Immature natural killer cell (primary cell): Measurements from ENCODE around the gene CCDC9. TPM values are rescaled to one million over a fixed set of nuclear protein-coding genes. Genes with fewer than 3 reads are reported as not detected.
A peak's percentile ranks its signal among the peaks of the same experiment; 100 is the strongest.
"Not testable (repeated sequence)": the region's sequence is repeated elsewhere in the genome, so short reads cannot be mapped to it uniquely, and the experiment has no call there.

Experiments
- DNase-seq, 3 donors: peaks; one replicate each; pipeline ENCODE4 v3.0.0; 2022; ENCODE audit warnings: mixed read lengths in 1 of 3
- H3K27ac Mint-ChIP-seq, 6 donors: one replicate each; pipeline ENCODE4 v1.8.0; 2020; ENCODE audit warnings: mixed read lengths in 6 of 6, mild to moderate bottlenecking in 5 of 6, inconsistent platforms in 4 of 6, moderate library complexity in 3 of 6
- H3K27me3 Mint-ChIP-seq, 3 donors: one replicate each; pipeline ENCODE4 v1.8.0; 2020 to 2021; ENCODE audit warnings: low read depth in 3 of 3, mild to moderate bottlenecking in 3 of 3, mixed read lengths in 3 of 3, moderate library complexity in 3 of 3, inconsistent platforms in 1 of 3
- H3K36me3 Mint-ChIP-seq, 3 donors: one replicate each; pipeline ENCODE4 v1.8.0; 2020; ENCODE audit warnings: mixed read lengths in 3 of 3, inconsistent platforms in 2 of 3, mild to moderate bottlenecking in 2 of 3
- H3K4me1 Mint-ChIP-seq, 2 donors: one replicate each; pipeline ENCODE4 v1.8.0; 2020; ENCODE audit warnings: inconsistent platforms in 2 of 2, mild to moderate bottlenecking in 2 of 2, mixed read lengths in 2 of 2, moderate library complexity in 1 of 2
- H3K4me3 Mint-ChIP-seq, 5 donors: one replicate each; pipeline ENCODE4 v1.8.0; 2020; ENCODE audit warnings: mild to moderate bottlenecking in 5 of 5, mixed read lengths in 5 of 5, inconsistent platforms in 3 of 5, moderate library complexity in 3 of 5
- H3K9me3 Mint-ChIP-seq, 6 donors: one replicate each; pipeline ENCODE4 v1.8.0; 2020; ENCODE audit warnings: mild to moderate bottlenecking in 6 of 6, mixed read lengths in 6 of 6, inconsistent platforms in 4 of 6, moderate library complexity in 3 of 6
- polyA plus RNA-seq, 3 donors: library from polyadenylated mRNA; unstranded; fragments of 300-500 nt; fragmentation: Illumina TruSeq; gene quantifications; one replicate each; pipeline ENCODE4 v1.2.3, GENCODE V29; 2021

Gene CCDC9
- polyA plus RNA-seq, 3 donors from 2014 or later, result 2.6 to 12.2 (median 5.1) TPM

DNA sequence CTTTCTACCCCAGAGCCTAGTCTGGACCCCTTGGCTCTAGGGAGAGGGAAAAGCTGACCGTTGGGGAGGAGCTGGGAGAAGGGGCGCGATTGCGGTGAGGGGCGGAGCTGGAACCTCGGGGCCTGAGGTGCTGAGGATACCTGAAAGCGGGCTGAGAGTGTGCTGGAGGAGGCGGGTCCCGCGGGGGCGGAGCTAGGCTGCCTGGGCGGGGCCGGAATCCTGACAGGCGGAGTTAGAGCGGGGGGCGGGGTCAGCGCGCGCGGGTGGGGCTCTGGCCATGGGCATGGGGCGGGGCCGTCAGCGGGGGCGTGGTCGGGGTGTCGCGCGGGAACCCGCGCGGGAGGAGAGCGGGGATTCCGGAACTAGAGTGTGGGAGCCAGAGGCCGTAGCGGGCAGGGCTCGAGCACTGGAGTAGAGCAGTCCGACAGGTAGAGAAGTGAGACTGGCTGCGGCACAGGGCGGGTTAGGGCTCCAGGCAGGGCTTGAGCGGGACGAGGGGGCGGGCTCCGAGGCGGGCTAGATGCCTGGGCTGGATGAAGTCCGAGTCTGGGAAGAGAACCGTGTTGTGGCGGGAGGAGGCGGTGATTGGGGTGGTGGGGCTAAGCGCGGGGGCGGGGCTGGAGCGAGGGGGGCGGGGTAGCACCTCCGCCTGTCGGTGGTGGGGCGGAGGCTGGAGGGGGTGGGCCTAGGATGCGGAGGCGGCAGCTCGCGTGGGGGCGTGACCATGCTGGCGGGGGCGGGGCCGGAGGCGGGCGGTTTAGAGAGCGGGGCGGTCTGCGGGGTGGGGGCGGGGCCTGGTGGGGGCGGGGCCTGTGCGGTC lies 18.0 kb downstream of the CCDC9 start, which contains the start of gene INAFM1:
Gene INAFM1 (plus strand): TSS at position 815 of the 820 bp plus-strand sequence. CDS start 35 bp downstream, outside the sequence.
- DNase-seq, result peak; percentile 98 to 99 (median 98)
- Mint-ChIP-seq H3K36me3 (peaks cover 0 to 8% (median 3%) of the 10 kb centered on the region in 3 donors), H3K4me3 (peak within 1 kb of the TSS; percentile 95 to 98 (median 96)), H3K4me1 (peaks cover 20% of the 10 kb centered on the region in 2 donors), H3K27me3 (peaks cover 10 to 29% (median 21%) of the 10 kb centered on the region in 3 donors), H3K9me3 (no peaks in the 10 kb centered on the region), H3K27ac (peak within 1 kb of the TSS; percentile 94 to 99 (median 98))

- no peaks in the 10 kb centered on the region for H3K9me3 Mint-ChIP-seq
- peaks cover 20 to 22% of the 10 kb centered on the region in 2 donors for H3K4me1 Mint-ChIP-seq
- H3K4me3 Mint-ChIP-seq, result peak overlapping the region; percentile 73 to 83 (median 79)
- H3K36me3 Mint-ChIP-seq, result peaks cover 0 to 6% (median 3%) of the 10 kb centered on the region in 3 donors
- peaks cover 10 to 29% (median 21%) of the 10 kb centered on the region in 3 donors for H3K27me3 Mint-ChIP-seq
- H3K27ac Mint-ChIP-seq, result peak overlapping the region; percentile 48 to 73 (median 64)
- no peak for DNase-seq
Measured at GRCh38 chr19:47274891-47275761, 18.8 kb downstream of the CCDC9 start.

DNA sequence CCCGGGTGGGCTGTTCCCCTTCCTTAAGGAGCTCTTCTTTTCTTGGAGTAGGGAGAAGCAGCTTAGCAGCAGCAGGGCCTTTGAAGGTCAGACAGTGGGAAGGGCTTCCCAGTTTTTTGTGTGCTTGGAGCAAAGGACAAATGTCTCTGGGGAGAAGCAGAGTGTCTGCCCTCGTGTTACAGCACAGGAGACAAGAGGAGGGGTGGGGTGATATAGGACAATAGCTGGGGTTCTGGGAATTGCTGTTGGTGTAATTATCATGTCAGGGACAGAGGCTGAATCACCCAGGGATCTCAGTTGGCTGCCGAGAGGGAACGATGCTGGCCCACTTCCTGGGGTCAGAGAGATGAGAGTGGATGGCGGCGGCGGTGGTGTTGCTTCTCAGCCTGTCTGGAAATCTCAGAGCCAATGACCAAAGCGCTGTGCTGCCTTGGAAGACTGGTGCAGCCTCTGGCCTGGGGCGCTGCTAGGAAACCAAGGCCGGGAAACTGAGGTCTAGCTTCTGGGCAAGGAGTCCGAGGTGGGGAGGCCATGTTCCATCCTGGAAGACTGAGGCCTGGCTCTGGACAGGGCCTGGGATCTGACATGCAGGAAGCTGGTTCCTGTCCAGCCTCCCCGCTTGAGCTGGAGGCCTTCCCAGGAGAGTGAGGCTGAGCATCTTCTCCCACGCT lies 19.6 kb downstream of the CCDC9 start:
- peak overlapping the region; percentile 73 to 83 (median 79) for H3K4me3 Mint-ChIP-seq
- H3K9me3 Mint-ChIP-seq, result no peaks in the 10 kb centered on the region
- no peaks in the 10 kb centered on the region for H3K36me3 Mint-ChIP-seq
- DNase-seq, result no peak
- H3K27ac Mint-ChIP-seq, result peak overlapping the region; percentile 48 to 73 (median 64)
- H3K27me3 Mint-ChIP-seq, result peaks cover 10 to 29% (median 21%) of the 10 kb centered on the region in 3 donors
- H3K4me1 Mint-ChIP-seq, result peaks cover 20 to 22% of the 10 kb centered on the region in 2 donors

GRCh38 chr19:47276513-47276912 lies 20.2 kb downstream of the CCDC9 start:
- Mint-ChIP-seq H3K4me3 (peak overlapping the region in 2 of 5 donors; percentile 73 to 79), H3K27me3 (peaks cover 10 to 29% (median 21%) of the 10 kb centered on the region in 3 donors), H3K4me1 (peaks cover 20 to 22% of the 10 kb centered on the region in 2 donors)
- not testable (repeated sequence) for H3K36me3 Mint-ChIP-seq, H3K27ac Mint-ChIP-seq, DNase-seq, H3K9me3 Mint-ChIP-seq

DNA sequence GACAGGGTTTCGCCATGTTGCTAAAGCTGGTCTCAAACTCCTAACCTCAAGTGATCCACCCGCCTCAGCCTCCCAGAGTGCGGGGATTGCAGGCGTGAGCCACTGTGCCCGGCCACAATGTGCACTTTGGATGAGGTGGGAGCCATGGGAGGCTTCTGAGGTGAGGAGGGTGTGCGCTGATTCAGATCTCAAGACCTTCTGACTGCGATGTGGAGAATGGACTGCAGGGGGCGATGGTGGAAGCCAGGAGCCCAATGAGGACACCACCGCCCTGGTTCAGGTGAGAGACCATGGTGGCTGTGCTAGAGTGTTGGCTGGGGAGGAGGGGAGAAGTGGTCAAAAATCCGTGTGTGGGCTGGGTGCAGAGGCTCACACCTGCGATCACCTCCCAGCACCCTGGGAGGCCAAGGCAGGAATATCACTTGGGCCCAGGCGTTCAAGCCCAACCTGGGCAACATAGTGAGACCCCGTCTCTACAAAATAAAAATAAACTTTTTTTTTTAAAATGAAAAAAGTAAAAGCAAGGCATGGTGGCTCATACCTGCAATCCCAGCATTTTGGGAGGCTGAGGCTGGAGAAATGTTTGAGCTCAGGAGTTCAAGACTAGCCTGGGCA lies 24.0 kb downstream of the CCDC9 start:
- peaks cover 7 to 9% (median 8%) of the 10 kb centered on the region in 3 donors for H3K27me3 Mint-ChIP-seq
- H3K4me3 Mint-ChIP-seq, result no peak overlapping the region
- H3K36me3 Mint-ChIP-seq, result no peaks in the 10 kb centered on the region
- peak overlapping the region in 1 of 6 donors; percentile 18 for H3K27ac Mint-ChIP-seq
- DNase-seq, result peak in 1 of 3 donors; percentile 38
- peaks cover 8 to 11% of the 10 kb centered on the region in 2 donors for H3K4me1 Mint-ChIP-seq
- H3K9me3 Mint-ChIP-seq, result no peaks in the 10 kb centered on the region

GRCh38 chr19:47283405-47284059 lies 27.2 kb downstream of the CCDC9 start:
- H3K9me3 Mint-ChIP-seq, result no peaks in the 10 kb centered on the region
- DNase-seq, result no peak
- H3K36me3 Mint-ChIP-seq, result no peaks in the 10 kb centered on the region
- peaks cover 0 to 2% of the 10 kb centered on the region in 2 donors for H3K4me1 Mint-ChIP-seq
- peaks cover 0 to 3% (median 3%) of the 10 kb centered on the region in 3 donors for H3K27me3 Mint-ChIP-seq
- no peak overlapping the region for H3K4me3 Mint-ChIP-seq
- no peak overlapping the region for H3K27ac Mint-ChIP-seq

DNA sequence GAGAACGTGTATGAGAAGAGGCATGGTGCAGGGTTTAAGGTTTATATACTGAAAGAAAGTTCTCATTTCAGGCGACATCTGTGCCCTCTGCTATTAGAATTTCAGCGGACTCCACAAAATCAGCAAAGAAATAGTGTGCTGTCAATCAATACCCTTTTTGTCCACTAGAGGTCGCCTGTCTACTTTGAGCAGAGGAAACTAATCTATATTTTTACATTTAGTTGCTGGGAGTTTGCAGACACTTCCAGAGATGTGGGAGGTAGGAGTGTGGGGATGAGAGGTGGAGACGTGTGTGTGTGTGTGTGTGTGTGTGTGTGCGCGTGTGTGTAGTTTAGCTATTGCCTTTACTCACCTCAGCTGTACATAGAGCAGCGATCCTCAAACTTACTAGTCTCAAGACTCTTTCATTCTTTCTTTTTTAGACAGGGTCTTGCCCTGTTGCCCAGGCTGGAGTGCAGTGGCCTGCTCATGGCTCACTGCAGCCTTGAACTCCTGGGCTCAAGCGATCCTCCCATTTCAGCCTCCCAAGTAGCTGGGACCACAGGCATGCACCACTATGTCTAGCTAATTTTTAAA lies 28.1 kb downstream of the CCDC9 start:
- Mint-ChIP-seq H3K9me3 (no peaks in the 10 kb centered on the region), H3K4me3 (no peak overlapping the region), H3K27ac (no peak overlapping the region), H3K4me1 (peaks cover 0 to 2% of the 10 kb centered on the region in 2 donors), H3K27me3 (peaks cover 0 to 3% (median 2%) of the 10 kb centered on the region in 3 donors), H3K36me3 (no peaks in the 10 kb centered on the region)
- peak; percentile 51 to 62 (median 57) for DNase-seq

DNA sequence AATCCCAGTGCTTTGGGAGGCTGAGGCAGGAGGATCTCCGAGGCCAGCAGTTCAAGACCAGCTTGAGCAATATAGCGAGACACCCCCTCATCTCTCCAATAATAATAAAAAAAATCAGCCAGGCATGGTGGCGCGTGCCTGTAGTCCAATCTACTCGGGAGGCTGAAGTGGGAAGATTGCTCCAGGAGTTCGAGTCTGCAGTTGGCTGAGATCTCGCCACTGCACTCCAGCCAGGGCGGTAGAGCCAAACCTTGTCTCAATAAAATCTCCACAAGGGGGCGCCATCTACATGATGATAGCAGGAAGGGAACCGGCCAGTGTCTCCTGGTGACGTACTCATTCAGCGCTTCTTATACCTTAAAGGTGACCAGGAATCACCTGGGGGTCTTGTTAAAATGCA lies 39.7 kb downstream of the CCDC9 start:
- Mint-ChIP-seq H3K4me3 (no peak overlapping the region), H3K4me1 (peaks cover 12 to 13% of the 10 kb centered on the region in 2 donors), H3K27me3 (peaks cover 2 to 9% (median 8%) of the 10 kb centered on the region in 3 donors), H3K27ac (no peak overlapping the region), H3K9me3 (no peaks in the 10 kb centered on the region), H3K36me3 (peaks cover 4 to 6% (median 4%) of the 10 kb centered on the region in 3 donors)
- DNase-seq, result peak; percentile 77 to 81 (median 77)

- H3K27ac Mint-ChIP-seq, DNase-seq, H3K4me3 Mint-ChIP-seq, H3K36me3 Mint-ChIP-seq, H3K9me3 Mint-ChIP-seq: not testable (repeated sequence)
- Mint-ChIP-seq H3K4me1 (peaks cover 24 to 25% of the 10 kb centered on the region in 2 donors), H3K27me3 (peaks cover 6 to 18% (median 13%) of the 10 kb centered on the region in 3 donors)
Measured at GRCh38 chr19:47300867-47301266, 44.5 kb downstream of the CCDC9 start.

- no peak overlapping the region for H3K4me3 Mint-ChIP-seq
- peaks cover 9 to 18% (median 9%) of the 10 kb centered on the region in 3 donors for H3K27me3 Mint-ChIP-seq
- H3K9me3 Mint-ChIP-seq, result no peaks in the 10 kb centered on the region
- DNase-seq, result no peak
- peaks cover 0 to 4% (median 0%) of the 10 kb centered on the region in 3 donors for H3K36me3 Mint-ChIP-seq
- H3K4me1 Mint-ChIP-seq, result peaks cover 22 to 25% of the 10 kb centered on the region in 2 donors
- no peak overlapping the region for H3K27ac Mint-ChIP-seq
Measured at GRCh38 chr19:47302249-47302648, 45.9 kb downstream of the CCDC9 start.

DNA sequence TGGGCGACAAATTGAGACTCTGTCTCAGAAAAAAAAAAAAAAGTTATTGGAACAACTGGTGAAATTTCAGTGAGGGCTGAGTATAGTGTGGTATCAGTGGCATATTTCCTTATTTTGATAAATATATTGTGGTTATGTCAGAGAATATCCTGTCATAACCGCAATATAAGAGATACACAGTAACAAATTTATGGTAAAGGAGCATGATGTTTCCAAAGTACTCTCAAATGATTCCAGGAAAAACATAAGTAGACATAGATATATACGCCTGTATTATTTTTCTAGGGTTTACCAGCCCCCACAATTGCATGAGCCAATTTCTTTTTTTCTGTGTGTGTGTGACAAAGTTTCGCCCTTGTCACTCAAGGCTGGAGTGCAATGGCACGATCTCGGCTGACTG lies 47.6 kb downstream of the CCDC9 start:
- no peaks in the 10 kb centered on the region for H3K9me3 Mint-ChIP-seq

GRCh38 chr19:47305309-47305751 lies 49.0 kb downstream of the CCDC9 start:
- Mint-ChIP-seq H3K4me3 (peak overlapping the region in 1 of 5 donors; percentile 30), H3K27ac (no peak overlapping the region)

More for the DNA sequence above, 47.6 kb downstream of the CCDC9 start:
- H3K4me1 Mint-ChIP-seq, result peaks cover 22 to 25% of the 10 kb centered on the region in 2 donors
- no peak overlapping the region for H3K27ac Mint-ChIP-seq
- peak overlapping the region in 1 of 5 donors; percentile 38 for H3K4me3 Mint-ChIP-seq
- peaks cover 0 to 4% (median 0%) of the 10 kb centered on the region in 3 donors for H3K36me3 Mint-ChIP-seq
- no peak for DNase-seq
- peaks cover 9 to 19% (median 12%) of the 10 kb centered on the region in 3 donors for H3K27me3 Mint-ChIP-seq

More at GRCh38 chr19:47305309-47305751, 49.0 kb downstream of the CCDC9 start:
- Mint-ChIP-seq H3K4me1 (peaks cover 15 to 17% of the 10 kb centered on the region in 2 donors), H3K36me3 (peaks cover 0 to 4% (median 0%) of the 10 kb centered on the region in 3 donors), H3K9me3 (no peaks in the 10 kb centered on the region), H3K27me3 (peaks cover 9 to 15% (median 12%) of the 10 kb centered on the region in 3 donors)
- DNase-seq, result peak; percentile 41 to 48 (median 47)
